PC-9 (cell line): ENCODE data around the gene ZNF365.

Experiments used
- CTCF ChIP-seq: fragments of 200-600 bp; sonication (generic); conservative IDR thresholded peaks from 2 replicates; pipeline ENCODE4 v1.6.1; 2017; ENCODE audit warnings: mixed run types, antibody characterized with exemption, mild to moderate bottlenecking, moderate library complexity
- EZH2 ChIP-seq: fragments of 200-600 bp; sonication (generic); IDR thresholded peaks from 2 replicates; pipeline ENCODE4 v1.8.0; 2017; ENCODE audit warnings: antibody characterized with exemption, low read depth

- TF ChIP-seq CTCF (no peak), EZH2 (no peak)
Observed at GRCh38 chr10:62450912-62451610, 76.9 kb downstream of the ZNF365 start.
